ENCODE measurements around the gene TPBG. TPM values are rescaled to one million over a fixed set of nuclear protein-coding genes. Genes with fewer than 3 reads are reported as not detected.

TPBG gene, protein sequence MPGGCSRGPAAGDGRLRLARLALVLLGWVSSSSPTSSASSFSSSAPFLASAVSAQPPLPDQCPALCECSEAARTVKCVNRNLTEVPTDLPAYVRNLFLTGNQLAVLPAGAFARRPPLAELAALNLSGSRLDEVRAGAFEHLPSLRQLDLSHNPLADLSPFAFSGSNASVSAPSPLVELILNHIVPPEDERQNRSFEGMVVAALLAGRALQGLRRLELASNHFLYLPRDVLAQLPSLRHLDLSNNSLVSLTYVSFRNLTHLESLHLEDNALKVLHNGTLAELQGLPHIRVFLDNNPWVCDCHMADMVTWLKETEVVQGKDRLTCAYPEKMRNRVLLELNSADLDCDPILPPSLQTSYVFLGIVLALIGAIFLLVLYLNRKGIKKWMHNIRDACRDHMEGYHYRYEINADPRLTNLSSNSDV
- 9.5 and 15.7 TPM in 2 replicates for total RNA-seq

GRCh38 chr6:82363428-82364086 lies at the start of gene TPBG:
TPBG (plus strand) TSS chr6:82363817; CDS start chr6:82364962, 1,145 bp downstream.

Other genes with a start within 250 kb of the TPBG start
- gene IBTK, start 116.1 kb upstream of the TPBG start, total RNA-seq: 22.1 and 22.6 TPM in 2 replicates

Measured in mammary microvascular endothelial cell (primary cell).